Testis (tissue), 3 donors: ENCODE measurements around the gene ADAMTS16. TPM values are rescaled to one million over a fixed set of nuclear protein-coding genes. Genes with fewer than 3 reads are reported as not detected.

Experiments
- DNase-seq: peaks from one replicate; pipeline ENCODE4 v3.0.0-alpha.2; 2019
- H3K27ac ChIP-seq, 2 donors: fragments of 200-600 bp; sonication (generic); one replicate each; pipeline ENCODE4 v1.5.1; 2019
- H3K27me3 ChIP-seq: fragments of 200-600 bp; sonication (generic); one replicate; pipeline ENCODE4 v1.5.1; 2019
- H3K36me3 ChIP-seq: fragments of 200-600 bp; sonication (generic); one replicate; pipeline ENCODE4 v1.5.1; 2017; ENCODE audit warnings: low read depth; ENCODE audit errors: missing control alignments
- H3K4me1 ChIP-seq: fragments of 200-600 bp; sonication (generic); one replicate; pipeline ENCODE4 v1.5.1; 2019
- H3K4me3 ChIP-seq, 2 donors: fragments of 200-600 bp; sonication (generic); one replicate each; pipeline ENCODE4 v1.5.1; 2017 to 2019
- H3K9me3 ChIP-seq: fragments of 200-600 bp; sonication (generic); one replicate; pipeline ENCODE4 v1.5.1; 2017
- POLR2A ChIP-seq: fragments of 450-650 bp; IDR thresholded peaks from one replicate; pipeline ENCODE4 v1.6.1; 2017; ENCODE audit warnings: antibody characterized with exemption, mild to moderate bottlenecking, moderate library complexity
- WGBS, 2 donors: methylation state at CpG; one replicate each; pipeline ENCODE4 v1.1.5; 2018; 5-methylcytosine and 5-hydroxymethylcytosine counted together
- intact Hi-C: fragments of 100-400 bp; cut with DNase I; formaldehyde crosslinking; loops from one replicate; pipeline ENCODE4 v1.15.1; 2023; ENCODE audit warnings: low total_unique reads
- polyA plus RNA-seq: library from polyadenylated mRNA; stranded (reverse); fragments of 350-450 nt; fragmentation: Illumina TruSeq; extraction: RNeasy Lipid Tissue Mini Kit (QIAGEN cat#74804); gene quantifications from one replicate; pipeline ENCODE4 v1.2.3, GENCODE V29; 2014; ENCODE audit warnings: low read depth, low replicate concordance; ENCODE audit not compliant: insufficient read depth
- total RNA-seq, 2 donors: library from RNA; depleted of rRNA; stranded (reverse); fragments of >200 nt; gene quantifications; one replicate each; pipeline ENCODE4 v1.2.3, GENCODE V29; 2016
- TF ChIP-seq, protein P1 (sequence below), 3 experiments: fragments of 450-650 bp in 2 of 3; fragments of 200-600 bp in 1 of 3; sonication (generic) in 1 of 3; IDR thresholded peaks; one replicate each; pipeline ENCODE4 v1.5.1; 2016 to 2019; ENCODE audit warnings: antibody characterized with exemption in 3 of 3, mild to moderate bottlenecking in 2 of 3, moderate library complexity in 1 of 3

ADAMTS16 gene
- total and polyA plus RNA-seq, 3 donors from 2014 or later: 0.16 to 4.7 (median 0.37) TPM

DNA sequence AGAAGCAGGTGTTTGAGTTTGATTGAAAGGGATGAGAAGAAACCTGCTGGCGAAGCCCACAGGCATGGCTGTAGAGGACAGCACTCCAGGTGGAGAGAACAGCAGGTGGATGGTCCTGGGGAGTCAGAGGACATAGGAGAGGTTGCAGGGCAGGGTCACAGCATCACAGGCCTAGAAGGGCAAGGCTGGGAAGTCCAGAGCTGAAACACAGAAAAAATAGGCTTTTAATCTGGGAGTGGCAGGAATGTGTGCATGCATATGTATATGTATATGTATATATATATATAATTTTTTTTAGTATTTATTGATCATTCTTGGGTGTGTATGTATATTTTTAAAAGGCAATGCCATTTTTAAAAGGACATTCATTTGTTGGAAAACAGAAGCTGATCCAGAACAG lies 118.4 kb downstream of the ADAMTS16 start:
- Histone ChIP-seq H3K9me3 (no peaks in the 10 kb centered on the region), H3K4me3 (no peak overlapping the region), H3K27me3 (no peaks in the 10 kb centered on the region), H3K27ac (no peak overlapping the region), H3K36me3 (no peaks in the 10 kb centered on the region), H3K4me1 (no peaks in the 10 kb centered on the region)
- no peak for DNase-seq
- intact Hi-C loops: no loop called here
- TF ChIP-seq, protein P1, sequence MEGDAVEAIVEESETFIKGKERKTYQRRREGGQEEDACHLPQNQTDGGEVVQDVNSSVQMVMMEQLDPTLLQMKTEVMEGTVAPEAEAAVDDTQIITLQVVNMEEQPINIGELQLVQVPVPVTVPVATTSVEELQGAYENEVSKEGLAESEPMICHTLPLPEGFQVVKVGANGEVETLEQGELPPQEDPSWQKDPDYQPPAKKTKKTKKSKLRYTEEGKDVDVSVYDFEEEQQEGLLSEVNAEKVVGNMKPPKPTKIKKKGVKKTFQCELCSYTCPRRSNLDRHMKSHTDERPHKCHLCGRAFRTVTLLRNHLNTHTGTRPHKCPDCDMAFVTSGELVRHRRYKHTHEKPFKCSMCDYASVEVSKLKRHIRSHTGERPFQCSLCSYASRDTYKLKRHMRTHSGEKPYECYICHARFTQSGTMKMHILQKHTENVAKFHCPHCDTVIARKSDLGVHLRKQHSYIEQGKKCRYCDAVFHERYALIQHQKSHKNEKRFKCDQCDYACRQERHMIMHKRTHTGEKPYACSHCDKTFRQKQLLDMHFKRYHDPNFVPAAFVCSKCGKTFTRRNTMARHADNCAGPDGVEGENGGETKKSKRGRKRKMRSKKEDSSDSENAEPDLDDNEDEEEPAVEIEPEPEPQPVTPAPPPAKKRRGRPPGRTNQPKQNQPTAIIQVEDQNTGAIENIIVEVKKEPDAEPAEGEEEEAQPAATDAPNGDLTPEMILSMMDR (IDR thresholded peaks at IDR 0.05): no peak
- TF ChIP-seq POLR2A: no peak
- WGBS, 2 donors: 90 to 100% methylated on average over 1 of the region's 1 CpG

DNA sequence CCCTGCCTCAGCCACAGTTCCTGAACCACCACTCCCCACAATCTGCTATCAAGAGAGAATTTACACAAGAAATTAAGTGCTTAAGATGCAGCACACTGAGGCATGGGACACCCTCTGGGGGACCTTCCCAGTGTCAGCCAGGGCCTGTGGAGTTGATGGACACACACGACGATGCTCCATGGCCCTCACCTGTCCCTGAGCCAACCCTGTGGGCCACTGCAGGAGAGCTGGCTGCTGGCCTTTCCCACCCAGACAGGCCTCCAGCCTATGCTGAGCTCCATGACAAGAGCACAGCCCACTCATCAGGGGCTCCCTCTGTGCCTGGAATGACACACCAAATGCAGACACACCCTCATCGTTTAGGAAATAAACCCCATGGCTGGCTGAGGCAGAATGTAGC lies 124.6 kb downstream of the ADAMTS16 start:
- 87 to 90% methylated on average over 1 to 3 of the region's 3 CpGs for WGBS, 2 donors
- H3K36me3 ChIP-seq: no peaks in the 10 kb centered on the region
- no peaks in the 10 kb centered on the region for H3K9me3 ChIP-seq
- H3K27ac ChIP-seq: no peak overlapping the region
- no peak for DNase-seq
- no peak for TF ChIP-seq POLR2A
- TF ChIP-seq, protein P1 (IDR thresholded peaks at IDR 0.05): no peak
- H3K4me3 ChIP-seq: no peak overlapping the region
- H3K4me1 ChIP-seq: no peaks in the 10 kb centered on the region
- H3K27me3 ChIP-seq: no peaks in the 10 kb centered on the region
- intact Hi-C loops: no loop called here

DNA sequence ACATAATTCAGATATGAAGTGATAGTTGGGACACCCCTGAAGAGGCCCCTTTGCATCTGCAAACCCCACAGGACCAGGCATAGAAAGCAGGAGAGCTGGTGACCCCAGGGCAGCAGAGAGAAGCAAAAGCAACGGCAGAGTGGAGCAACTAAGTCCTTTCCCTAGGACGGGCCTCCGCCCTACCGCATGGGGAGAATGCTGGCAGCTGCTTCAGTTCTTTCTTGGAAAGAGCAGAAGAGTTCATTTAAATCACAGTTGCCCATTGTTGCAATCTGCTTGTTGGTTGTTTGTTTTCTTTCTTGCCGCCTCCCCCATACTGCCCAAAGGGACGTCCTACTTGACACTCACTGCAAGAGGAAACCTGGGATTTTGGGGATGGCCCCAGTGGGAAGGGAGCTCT lies 126.2 kb downstream of the ADAMTS16 start:
- 72 to 80% methylated on average over 6 of the region's 6 CpGs for WGBS, 2 donors
- DNase-seq: no peak
- no peaks in the 10 kb centered on the region for H3K9me3 ChIP-seq
- no peak overlapping the region for H3K27ac ChIP-seq
- no peaks in the 10 kb centered on the region for H3K27me3 ChIP-seq
- intact Hi-C loops: no loop called here
- no peak overlapping the region for H3K4me3 ChIP-seq
- TF ChIP-seq, protein P1 (IDR thresholded peaks at IDR 0.05): no peak
- TF ChIP-seq POLR2A: no peak
- H3K4me1 ChIP-seq: no peaks in the 10 kb centered on the region
- no peaks in the 10 kb centered on the region for H3K36me3 ChIP-seq

DNA sequence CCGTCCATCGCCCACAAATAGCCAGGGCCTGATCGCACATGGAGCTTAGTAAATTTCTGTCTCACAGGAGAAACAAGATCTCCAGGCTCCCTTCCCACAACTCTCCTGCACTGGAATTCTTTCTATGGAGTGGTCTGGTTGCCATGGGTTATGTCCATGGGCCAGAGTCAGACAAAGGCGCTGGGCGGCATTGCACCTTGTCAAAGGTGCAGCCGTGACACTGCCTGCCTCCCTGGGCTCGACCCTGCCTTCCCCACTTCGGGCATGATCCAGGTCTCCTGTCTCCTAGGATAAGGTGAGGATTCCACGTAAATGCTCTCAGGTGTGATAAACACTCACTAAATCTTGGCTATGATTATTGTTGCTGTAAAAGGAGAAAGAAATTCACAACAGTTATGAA lies 130.0 kb downstream of the ADAMTS16 start:
- WGBS, 2 donors: 92 to 96% methylated on average over 9 of the region's 9 CpGs
- H3K27ac ChIP-seq: no peak overlapping the region
- H3K9me3 ChIP-seq: no peaks in the 10 kb centered on the region
- intact Hi-C loops: no loop called here
- no peak for TF ChIP-seq POLR2A
- TF ChIP-seq, protein P1 (IDR thresholded peaks at IDR 0.05): no peak
- H3K4me3 ChIP-seq: no peak overlapping the region
- H3K36me3 ChIP-seq: no peaks in the 10 kb centered on the region
- H3K27me3 ChIP-seq: no peaks in the 10 kb centered on the region
- H3K4me1 ChIP-seq: no peaks in the 10 kb centered on the region
- no peak for DNase-seq

DNA sequence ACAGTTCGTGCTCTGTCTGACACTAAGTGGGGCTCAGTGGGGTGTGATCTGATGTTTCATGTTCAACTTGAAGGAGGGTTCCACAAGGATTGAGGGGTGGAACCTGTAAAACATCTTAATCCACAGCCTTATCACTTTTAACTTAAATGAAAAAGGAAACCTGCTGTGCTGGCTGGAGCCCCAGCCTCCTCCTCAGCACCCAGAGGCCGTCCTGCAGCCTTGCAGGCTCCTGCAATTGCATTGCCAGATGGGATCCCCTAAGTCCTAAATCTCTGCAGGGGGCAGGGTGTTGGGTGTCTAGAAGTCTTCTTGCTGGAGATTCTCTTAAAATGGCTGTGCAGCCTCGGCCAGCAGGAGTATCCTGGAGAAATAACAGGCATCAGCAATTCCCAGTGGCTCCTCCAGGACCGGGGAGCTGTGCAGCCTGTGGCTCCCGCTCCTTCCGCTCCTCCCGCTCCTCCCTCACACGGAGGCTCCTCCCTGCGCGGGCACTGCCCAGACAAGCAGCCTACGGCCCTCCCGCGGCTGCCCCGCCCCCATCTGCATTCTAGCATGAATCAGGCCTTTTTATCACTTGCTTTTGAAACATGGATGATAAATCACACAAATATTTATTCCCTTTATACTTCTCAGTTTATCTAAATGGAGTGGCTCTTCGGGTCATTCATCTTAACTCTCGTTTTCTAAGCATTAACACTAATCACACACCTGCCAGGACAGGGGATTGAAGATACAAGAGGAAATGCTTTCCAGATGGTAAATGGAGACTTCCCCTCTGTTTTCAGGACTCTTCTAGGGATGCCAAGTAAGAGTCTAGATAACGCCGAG lies 131.0 kb downstream of the ADAMTS16 start:
- H3K9me3 ChIP-seq: no peaks in the 10 kb centered on the region
- H3K27ac ChIP-seq: no peak overlapping the region
- DNase-seq: peak; percentile 78
- no peaks in the 10 kb centered on the region for H3K27me3 ChIP-seq
- no peak overlapping the region for H3K4me3 ChIP-seq
- 11 to 15% methylated on average over 17 to 18 of the region's 18 CpGs for WGBS, 2 donors
- no peak for TF ChIP-seq POLR2A
- TF ChIP-seq, protein P1 (IDR thresholded peaks at IDR 0.05): no peak
- H3K4me1 ChIP-seq: no peaks in the 10 kb centered on the region
- intact Hi-C loops: no loop called here
- H3K36me3 ChIP-seq: no peaks in the 10 kb centered on the region
